GM12872 (cell line): ENCODE data around the gene BCR.

Experiments
- TF ChIP-seq, protein P1 (sequence below): IDR thresholded peaks from 3 replicates; pipeline ENCODE4 v1.5.1; 2011; ENCODE audit warnings: low read depth, mild to moderate bottlenecking, low read length, moderate library complexity; ENCODE audit not compliant: insufficient read depth

Gene BCR

DNA sequence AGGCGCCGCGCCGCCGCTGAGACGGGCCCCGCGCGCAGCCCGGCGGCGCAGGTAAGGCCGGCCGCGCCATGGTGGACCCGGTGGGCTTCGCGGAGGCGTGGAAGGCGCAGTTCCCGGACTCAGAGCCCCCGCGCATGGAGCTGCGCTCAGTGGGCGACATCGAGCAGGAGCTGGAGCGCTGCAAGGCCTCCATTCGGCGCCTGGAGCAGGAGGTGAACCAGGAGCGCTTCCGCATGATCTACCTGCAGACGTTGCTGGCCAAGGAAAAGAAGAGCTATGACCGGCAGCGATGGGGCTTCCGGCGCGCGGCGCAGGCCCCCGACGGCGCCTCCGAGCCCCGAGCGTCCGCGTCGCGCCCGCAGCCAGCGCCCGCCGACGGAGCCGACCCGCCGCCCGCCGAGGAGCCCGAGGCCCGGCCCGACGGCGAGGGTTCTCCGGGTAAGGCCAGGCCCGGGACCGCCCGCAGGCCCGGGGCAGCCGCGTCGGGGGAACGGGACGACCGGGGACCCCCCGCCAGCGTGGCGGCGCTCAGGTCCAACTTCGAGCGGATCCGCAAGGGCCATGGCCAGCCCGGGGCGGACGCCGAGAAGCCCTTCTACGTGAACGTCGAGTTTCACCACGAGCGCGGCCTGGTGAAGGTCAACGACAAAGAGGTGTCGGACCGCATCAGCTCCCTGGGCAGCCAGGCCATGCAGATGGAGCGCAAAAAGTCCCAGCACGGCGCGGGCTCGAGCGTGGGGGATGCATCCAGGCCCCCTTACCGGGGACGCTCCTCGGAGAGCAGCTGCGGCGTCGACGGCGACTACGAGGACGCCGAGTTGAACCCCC lies 798 bp downstream of the BCR start:
- TF ChIP-seq, protein P1, sequence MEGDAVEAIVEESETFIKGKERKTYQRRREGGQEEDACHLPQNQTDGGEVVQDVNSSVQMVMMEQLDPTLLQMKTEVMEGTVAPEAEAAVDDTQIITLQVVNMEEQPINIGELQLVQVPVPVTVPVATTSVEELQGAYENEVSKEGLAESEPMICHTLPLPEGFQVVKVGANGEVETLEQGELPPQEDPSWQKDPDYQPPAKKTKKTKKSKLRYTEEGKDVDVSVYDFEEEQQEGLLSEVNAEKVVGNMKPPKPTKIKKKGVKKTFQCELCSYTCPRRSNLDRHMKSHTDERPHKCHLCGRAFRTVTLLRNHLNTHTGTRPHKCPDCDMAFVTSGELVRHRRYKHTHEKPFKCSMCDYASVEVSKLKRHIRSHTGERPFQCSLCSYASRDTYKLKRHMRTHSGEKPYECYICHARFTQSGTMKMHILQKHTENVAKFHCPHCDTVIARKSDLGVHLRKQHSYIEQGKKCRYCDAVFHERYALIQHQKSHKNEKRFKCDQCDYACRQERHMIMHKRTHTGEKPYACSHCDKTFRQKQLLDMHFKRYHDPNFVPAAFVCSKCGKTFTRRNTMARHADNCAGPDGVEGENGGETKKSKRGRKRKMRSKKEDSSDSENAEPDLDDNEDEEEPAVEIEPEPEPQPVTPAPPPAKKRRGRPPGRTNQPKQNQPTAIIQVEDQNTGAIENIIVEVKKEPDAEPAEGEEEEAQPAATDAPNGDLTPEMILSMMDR = no peak

DNA sequence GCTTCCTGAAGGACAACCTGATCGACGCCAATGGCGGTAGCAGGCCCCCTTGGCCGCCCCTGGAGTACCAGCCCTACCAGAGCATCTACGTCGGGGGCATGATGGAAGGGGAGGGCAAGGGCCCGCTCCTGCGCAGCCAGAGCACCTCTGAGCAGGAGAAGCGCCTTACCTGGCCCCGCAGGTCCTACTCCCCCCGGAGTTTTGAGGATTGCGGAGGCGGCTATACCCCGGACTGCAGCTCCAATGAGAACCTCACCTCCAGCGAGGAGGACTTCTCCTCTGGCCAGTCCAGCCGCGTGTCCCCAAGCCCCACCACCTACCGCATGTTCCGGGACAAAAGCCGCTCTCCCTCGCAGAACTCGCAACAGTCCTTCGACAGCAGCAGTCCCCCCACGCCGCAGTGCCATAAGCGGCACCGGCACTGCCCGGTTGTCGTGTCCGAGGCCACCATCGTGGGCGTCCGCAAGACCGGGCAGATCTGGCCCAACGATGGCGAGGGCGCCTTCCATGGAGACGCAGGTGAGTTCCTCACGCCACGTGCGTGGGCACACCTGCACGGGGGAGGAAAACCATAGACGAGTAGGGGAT lies 1.5 kb downstream of the BCR start:
- TF ChIP-seq, protein P1 = no peak

DNA sequence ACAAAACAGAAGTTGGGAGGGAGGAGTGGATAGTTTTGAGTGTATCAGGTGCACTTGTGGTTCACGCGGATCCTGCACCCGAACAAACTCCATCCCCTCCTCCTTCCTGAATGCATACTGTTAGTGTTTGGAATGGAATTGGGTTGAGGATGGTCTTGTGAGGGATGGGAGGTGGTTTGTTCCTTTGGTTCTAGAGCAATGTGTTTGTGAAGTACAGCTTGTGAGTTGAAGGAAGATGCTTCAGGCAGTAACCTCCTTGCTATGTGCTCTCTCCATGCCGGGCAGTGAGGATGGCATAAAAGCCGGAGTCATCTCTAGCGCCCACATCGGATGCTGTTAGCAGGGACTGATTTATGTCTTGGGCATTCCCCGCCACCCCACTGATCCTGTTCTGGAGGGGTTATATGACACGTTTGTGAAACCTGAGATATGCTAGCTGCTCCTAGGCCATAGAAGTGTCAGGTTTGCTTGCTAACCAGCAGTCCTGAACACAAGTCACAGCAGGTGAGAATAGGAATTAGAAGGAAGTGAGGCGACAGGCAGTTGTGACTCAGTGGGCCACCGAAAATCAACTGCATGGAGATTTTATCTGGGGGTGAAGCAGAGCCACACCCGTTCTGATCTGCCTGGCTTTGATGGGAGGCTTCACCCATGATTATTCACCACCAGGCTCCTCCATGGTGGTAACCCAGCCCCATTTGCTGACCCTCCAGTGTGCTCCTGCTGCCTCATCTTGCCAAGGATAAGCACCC lies 2.2 kb downstream of the BCR start:
- TF ChIP-seq, protein P1 = no peak

DNA sequence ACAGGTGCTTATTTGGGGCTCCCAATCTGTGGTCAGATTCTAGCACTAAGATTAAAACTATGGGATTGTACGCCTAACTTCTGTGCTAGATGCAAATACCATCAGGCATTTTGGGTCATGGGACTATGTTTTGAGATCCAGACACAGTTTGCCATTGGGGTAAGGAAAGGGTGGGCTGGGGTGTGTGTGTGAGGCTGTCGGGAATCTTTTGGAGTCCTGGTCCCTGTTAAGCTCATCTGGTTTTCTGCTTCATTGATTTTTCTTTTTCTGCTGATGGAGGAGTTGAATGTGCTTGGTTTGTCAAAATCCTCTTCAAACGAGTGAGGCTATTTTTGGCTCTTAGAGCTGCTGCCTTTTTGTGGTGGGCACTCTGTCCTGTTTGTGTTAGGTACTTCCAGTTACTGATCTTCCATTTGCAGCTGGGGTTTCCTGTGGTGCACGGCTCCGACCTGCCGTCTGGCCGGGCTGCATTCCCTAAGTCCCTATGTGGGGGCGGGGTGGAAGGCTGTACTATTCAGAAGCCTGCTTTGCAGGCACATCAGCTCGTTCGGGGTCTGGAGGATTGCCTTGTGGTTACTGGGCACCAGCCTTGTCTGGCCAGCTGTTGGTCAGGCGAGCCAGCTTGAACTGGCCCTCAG lies 2.9 kb downstream of the BCR start:
- TF ChIP-seq, protein P1 = no peak

DNA sequence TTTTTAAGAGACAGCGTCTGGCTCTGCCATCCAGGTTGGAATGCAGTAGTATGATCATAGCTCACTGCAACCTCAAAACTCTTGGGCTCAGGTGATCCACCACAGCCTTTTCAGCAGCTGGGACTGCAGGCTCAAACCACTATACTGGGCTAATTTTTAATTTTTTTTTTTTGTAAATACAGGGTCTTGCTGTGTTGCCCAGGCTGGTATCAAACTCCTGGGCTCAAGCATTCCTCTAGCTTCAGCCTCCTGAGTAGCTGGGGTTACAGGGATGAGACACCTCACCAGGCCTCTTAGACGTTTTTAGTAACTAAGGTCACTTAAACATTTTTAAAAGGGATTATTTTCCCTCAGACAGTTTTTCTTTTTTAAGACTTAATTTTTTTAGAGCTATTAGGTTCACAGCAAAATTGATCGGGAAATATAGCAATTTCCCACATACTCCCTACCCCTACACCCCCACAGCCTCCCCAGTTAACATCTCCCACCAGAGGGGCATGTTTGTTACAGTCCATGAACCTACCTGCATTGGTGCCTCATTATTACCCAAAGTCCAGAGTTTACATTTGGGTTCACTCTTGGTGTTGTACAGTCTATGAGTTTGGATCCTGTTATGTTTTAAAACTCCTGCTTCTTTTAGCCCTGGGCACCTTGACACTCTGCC lies 3.9 kb downstream of the BCR start:
- TF ChIP-seq, protein P1 = no peak

DNA sequence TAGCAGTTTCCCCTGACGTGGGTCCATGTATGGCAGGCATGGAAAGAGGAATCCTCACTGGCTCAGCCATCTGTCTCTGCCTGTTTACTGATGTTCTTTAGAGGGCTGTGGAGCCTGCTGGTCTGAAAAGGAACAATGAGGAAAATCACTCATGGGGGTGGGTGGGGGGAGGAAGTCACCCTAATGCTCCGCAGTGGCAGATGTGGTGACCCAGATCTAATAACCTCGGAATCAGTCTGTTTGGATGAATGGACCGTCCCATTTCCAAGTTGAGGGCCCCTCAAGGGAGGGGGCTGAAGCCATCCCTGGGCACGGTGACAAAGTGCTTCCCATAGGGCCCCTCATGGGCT lies 4.4 kb downstream of the BCR start:
- TF ChIP-seq, protein P1 = no peak
